Keratinocyte (primary cell): ENCODE measurements around the gene LHFPL2. TPM values are rescaled to one million over a fixed set of nuclear protein-coding genes. Genes with fewer than 3 reads are reported as not detected.

ENCODE experiments used
- DNase-seq: peaks from one replicate; pipeline ENCODE4 v3.0.0-alpha.2; 2011; ENCODE audit warnings: low read depth, missing footprints, low spot score
- FAIRE-seq: peaks from 2 replicates; lab custom pipeline; 2011; peaks lifted over from hg19 to GRCh38; lab: Jason Lieb, UNC
- H2AFZ ChIP-seq: 2 replicates; pipeline ENCODE4 v1.6.0; 2012; ENCODE audit warnings: low read length, control low read depth, inconsistent platforms; ENCODE audit not compliant: control insufficient read depth
- H3K27ac ChIP-seq: 2 replicates; pipeline ENCODE4 v1.5.1; 2011; ENCODE audit warnings: low read length; ENCODE audit not compliant: control insufficient read depth, insufficient read depth
- H3K27me3 ChIP-seq: 3 replicates; pipeline ENCODE4 v1.6.0; 2011; ENCODE audit warnings: low read length; ENCODE audit not compliant: control insufficient read depth, insufficient read depth; ENCODE audit errors: extremely low read depth
- H3K36me3 ChIP-seq, 2 experiments: 2 replicates in 1 of 2; 3 replicates in 1 of 2; pipeline ENCODE4 v1.5.1; 2011; ENCODE audit warnings: low read length in 2 of 2, mild to moderate bottlenecking in 1 of 2; ENCODE audit not compliant: control insufficient read depth in 2 of 2, insufficient read depth in 2 of 2; ENCODE audit errors: extremely low read depth in 1 of 2
- H3K4me1 ChIP-seq: 3 replicates; pipeline ENCODE4 v1.5.1; 2011; ENCODE audit warnings: low read length; ENCODE audit not compliant: control insufficient read depth, insufficient read depth; ENCODE audit errors: extremely low read depth
- H3K4me2 ChIP-seq: 3 replicates; pipeline ENCODE4 v1.6.0; 2011; ENCODE audit warnings: low read depth, low read length; ENCODE audit not compliant: control insufficient read depth, insufficient read depth; ENCODE audit errors: extremely low read depth
- H3K4me3 ChIP-seq, 3 experiments: fragments of 200-600 bp in 1 of 3; sonication (generic) in 1 of 3; 2 replicates in 2 of 3; 3 replicates in 1 of 3; pipeline ENCODE4 v1.5.1; 2011 to 2016; ENCODE audit warnings: low read length in 3 of 3, mild to moderate bottlenecking in 3 of 3, control low read depth in 2 of 3, inconsistent platforms in 1 of 3, low read depth in 1 of 3, mixed read lengths in 1 of 3, mixed run types in 1 of 3, moderate library complexity in 1 of 3; ENCODE audit not compliant: control insufficient read depth in 2 of 3, insufficient read depth in 2 of 3; ENCODE audit errors: extremely low read depth in 1 of 3
- H3K79me2 ChIP-seq: 2 replicates; pipeline ENCODE4 v1.6.0; 2012; ENCODE audit warnings: low read length; ENCODE audit not compliant: control insufficient read depth, insufficient read depth
- H3K9ac ChIP-seq: 3 replicates; pipeline ENCODE4 v1.6.0; 2011; ENCODE audit warnings: low read length; ENCODE audit not compliant: control insufficient read depth, insufficient read depth; ENCODE audit errors: extremely low read depth
- H3K9me1 ChIP-seq: 3 replicates; pipeline ENCODE4 v1.6.0; 2011; ENCODE audit warnings: low read length; ENCODE audit not compliant: control insufficient read depth, insufficient read depth; ENCODE audit errors: extremely low read depth
- H3K9me3 ChIP-seq: 2 replicates; pipeline ENCODE4 v1.5.1; 2012; ENCODE audit warnings: low read depth, low read length; ENCODE audit not compliant: control insufficient read depth
- H4K20me1 ChIP-seq: 3 replicates; pipeline ENCODE4 v1.6.0; 2011; ENCODE audit warnings: low read length; ENCODE audit not compliant: control insufficient read depth, insufficient read depth; ENCODE audit errors: extremely low read depth
- EZH2 ChIP-seq: IDR thresholded peaks from one replicate; pipeline ENCODE4 v1.6.1; 2012; ENCODE audit warnings: inconsistent platforms, mild to moderate bottlenecking, low read length, moderate library complexity
- dilution Hi-C: fragments of 300-500 bp; cut with MboI; formaldehyde crosslinking; loops from one replicate; pipeline ENCODE4 v1.7.0; 2020; ENCODE audit warnings: low sequenced_read_pairs; ENCODE audit not compliant: extremely low pct_ligation_motif_present
- polyA plus RNA-seq, 5 experiments: library from polyadenylated mRNA; depleted of rRNA in 3 of 5; stranded (reverse) in 3 of 5; stranded (forward) in 1 of 5; unstranded in 1 of 5; fragments of >200 nt; gene quantifications; 1 replicate in 1 of 5; 2 replicates in 3 of 5; 3 replicates in 1 of 5; pipeline versions ENCODE4 v1.2.1 to v1.2.3, GENCODE V29; 2011 to 2012; ENCODE audit warnings: missing spikeins in 2 of 5, low read depth in 1 of 5, low replicate concordance in 1 of 5
- TF ChIP-seq, protein P1 (sequence below), 3 experiments: IDR thresholded peaks in 1 of 3; conservative IDR thresholded peaks in 1 of 3; optimal IDR thresholded peaks in 1 of 3; 2 replicates in 2 of 3; 3 replicates in 1 of 3; pipeline versions ENCODE3 to v1.5.1; 2011; ENCODE audit warnings: low read length in 3 of 3, mild to moderate bottlenecking in 3 of 3, moderate library complexity in 2 of 3, control low read depth in 1 of 3, inconsistent platforms in 1 of 3; ENCODE audit not compliant: insufficient read depth in 2 of 3; ENCODE audit errors: extremely low read depth in 1 of 3

LHFPL2 gene
- polyA plus RNA-seq, 1 donor (not counting 4 experiments of a cell fraction or from before 2014, with no cell fraction given) = 11.4 TPM

DNA sequence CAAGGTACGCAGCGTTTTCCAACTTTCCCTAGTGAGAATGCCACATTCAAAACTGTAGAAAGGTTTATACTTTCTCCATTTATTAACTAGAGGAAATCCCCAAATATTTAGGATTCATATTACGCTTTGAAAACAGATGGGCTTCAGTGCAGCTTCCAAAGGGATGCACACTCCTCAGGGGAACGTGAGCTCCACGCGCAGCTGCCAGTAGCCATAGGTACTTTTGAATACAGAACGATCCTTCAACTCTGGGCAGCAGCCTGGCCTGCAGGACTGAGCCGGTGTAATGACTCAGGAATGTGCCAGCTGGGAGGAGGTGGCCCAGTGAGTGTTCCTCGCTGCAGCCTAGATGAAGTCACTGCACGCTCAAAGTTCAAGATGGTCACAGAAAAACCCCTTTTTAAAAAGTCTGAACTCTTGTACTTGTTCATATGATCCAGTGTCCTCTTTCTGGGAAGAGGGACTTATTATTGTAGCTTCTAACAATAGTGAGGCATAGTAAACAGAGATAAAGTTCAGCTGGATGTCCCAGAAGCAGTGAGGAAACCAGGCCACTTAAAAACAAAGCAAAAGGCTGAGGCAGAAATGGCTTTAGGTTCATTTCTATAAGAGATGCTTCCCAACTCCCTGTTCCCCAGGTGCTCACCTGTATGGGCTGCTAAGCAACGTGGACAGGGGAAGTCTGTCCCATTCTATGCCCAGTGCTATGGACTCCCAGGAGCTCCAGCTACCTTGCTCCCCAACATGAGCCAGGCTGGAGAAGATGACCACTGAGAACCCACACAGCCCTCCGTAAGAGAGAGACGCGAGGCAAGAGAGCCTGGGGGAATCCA is 130.0 kb downstream of the LHFPL2 start:
- Histone ChIP-seq H3K9me3 (no peaks in the 10 kb centered on the region), H3K9me1 (no peaks in the 10 kb centered on the region), H3K27me3 (no peaks in the 10 kb centered on the region), H3K9ac (peak overlapping the region; percentile 52), H3K27ac (peak overlapping the region; percentile 77), H3K4me1 (peaks cover 17% of the 10 kb centered on the region), H3K4me3 (no peak overlapping the region), H3K79me2 (no peaks in the 10 kb centered on the region), H4K20me1 (no peaks in the 10 kb centered on the region), H3K4me2 (peak overlapping the region; percentile 52), H2AFZ (no peak overlapping the region), H3K36me3 (peaks cover 0 to 2% of the 10 kb centered on the region in 2 experiments)
- dilution Hi-C loops = no loop called here
- peak; percentile 39 for FAIRE-seq
- no peak for TF ChIP-seq EZH2
- TF ChIP-seq, protein P1, sequence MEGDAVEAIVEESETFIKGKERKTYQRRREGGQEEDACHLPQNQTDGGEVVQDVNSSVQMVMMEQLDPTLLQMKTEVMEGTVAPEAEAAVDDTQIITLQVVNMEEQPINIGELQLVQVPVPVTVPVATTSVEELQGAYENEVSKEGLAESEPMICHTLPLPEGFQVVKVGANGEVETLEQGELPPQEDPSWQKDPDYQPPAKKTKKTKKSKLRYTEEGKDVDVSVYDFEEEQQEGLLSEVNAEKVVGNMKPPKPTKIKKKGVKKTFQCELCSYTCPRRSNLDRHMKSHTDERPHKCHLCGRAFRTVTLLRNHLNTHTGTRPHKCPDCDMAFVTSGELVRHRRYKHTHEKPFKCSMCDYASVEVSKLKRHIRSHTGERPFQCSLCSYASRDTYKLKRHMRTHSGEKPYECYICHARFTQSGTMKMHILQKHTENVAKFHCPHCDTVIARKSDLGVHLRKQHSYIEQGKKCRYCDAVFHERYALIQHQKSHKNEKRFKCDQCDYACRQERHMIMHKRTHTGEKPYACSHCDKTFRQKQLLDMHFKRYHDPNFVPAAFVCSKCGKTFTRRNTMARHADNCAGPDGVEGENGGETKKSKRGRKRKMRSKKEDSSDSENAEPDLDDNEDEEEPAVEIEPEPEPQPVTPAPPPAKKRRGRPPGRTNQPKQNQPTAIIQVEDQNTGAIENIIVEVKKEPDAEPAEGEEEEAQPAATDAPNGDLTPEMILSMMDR (optimal IDR thresholded peaks at IDR 0.05 in 1 of 3, IDR thresholded peaks at IDR 0.05 in 1 of 3, conservative IDR thresholded peaks at IDR 0.05 in 1 of 3; ENCODE audit: extremely low read depth in 1 of 3, insufficient read depth in 2 of 3, low read length in 3 of 3) = no peak
- no peak for DNase-seq

DNA sequence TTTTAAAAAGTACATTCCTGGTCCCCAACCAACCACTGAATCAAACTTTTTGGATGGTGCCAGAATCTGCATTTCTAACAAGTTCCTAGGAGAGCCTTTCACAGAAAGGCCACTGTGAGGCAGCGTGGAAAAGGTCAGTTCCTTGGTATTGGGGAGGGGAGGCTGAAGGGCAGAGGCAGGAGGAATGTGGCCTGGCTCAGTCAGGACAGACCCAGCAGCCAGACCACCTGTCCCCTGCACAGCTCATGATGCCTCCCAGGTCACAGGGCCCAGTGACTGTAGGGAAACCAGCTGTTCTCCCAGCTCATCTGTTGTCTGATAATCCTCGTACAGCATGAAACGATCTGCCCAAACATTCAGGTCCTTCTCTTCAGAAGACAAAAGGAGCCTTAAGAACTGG is 132.9 kb downstream of the LHFPL2 start:
- Histone ChIP-seq H4K20me1 (no peaks in the 10 kb centered on the region), H3K27me3 (no peaks in the 10 kb centered on the region), H2AFZ (no peak overlapping the region), H3K4me3 (no peak overlapping the region), H3K4me1 (peaks cover 17% of the 10 kb centered on the region), H3K4me2 (no peak overlapping the region), H3K9ac (no peak overlapping the region), H3K9me3 (no peaks in the 10 kb centered on the region), H3K36me3 (no peaks in the 10 kb centered on the region), H3K9me1 (no peaks in the 10 kb centered on the region), H3K79me2 (no peaks in the 10 kb centered on the region), H3K27ac (no peak overlapping the region)
- no peak for FAIRE-seq
- TF ChIP-seq, protein P1 (optimal IDR thresholded peaks at IDR 0.05 in 1 of 3, IDR thresholded peaks at IDR 0.05 in 1 of 3, conservative IDR thresholded peaks at IDR 0.05 in 1 of 3; ENCODE audit: extremely low read depth in 1 of 3, insufficient read depth in 2 of 3, low read length in 3 of 3) = no peak
- no peak for TF ChIP-seq EZH2
- DNase-seq = no peak
- dilution Hi-C loops = no loop called here
